Neutrophil (primary cell): Measurements from ENCODE around the gene RAD51B.

ENCODE experiments used
- H3K27ac ChIP-seq: fragments of 200-600 bp; sonication (generic); 2 replicates; pipeline ENCODE4 v1.5.1; 2016; ENCODE audit warnings: mild to moderate bottlenecking, moderate library complexity
- H3K27me3 ChIP-seq: fragments of 200-600 bp; sonication (generic); 2 replicates; pipeline ENCODE4 v1.6.0; 2016; ENCODE audit warnings: mild to moderate bottlenecking
- H3K36me3 ChIP-seq: fragments of 200-600 bp; sonication (generic); 2 replicates; pipeline ENCODE4 v1.5.1; 2017
- H3K4me1 ChIP-seq, 2 experiments: fragments of 200-600 bp in 1 of 2; sonication (generic) in 1 of 2; 1 replicate in 1 of 2; 2 replicates in 1 of 2; pipeline versions ENCODE4 v1.5.1 to v1.6.1; 2013 to 2016; ENCODE audit warnings: low read depth in 1 of 2, low read length in 1 of 2, mild to moderate bottlenecking in 1 of 2, moderate library complexity in 1 of 2; ENCODE audit not compliant: control insufficient read depth in 1 of 2, insufficient read depth in 1 of 2
- H3K4me3 ChIP-seq, 2 experiments: fragments of 200-600 bp in 1 of 2; sonication (generic) in 1 of 2; 1 replicate in 1 of 2; 2 replicates in 1 of 2; pipeline ENCODE4 v1.5.1; 2013 to 2016; ENCODE audit warnings: low read depth in 1 of 2, low read length in 1 of 2, mild to moderate bottlenecking in 1 of 2, moderate library complexity in 1 of 2
- H3K9me3 ChIP-seq: fragments of 200-600 bp; sonication (generic); 2 replicates; pipeline ENCODE4 v1.5.1; 2016
- TF ChIP-seq, protein P1 (sequence below): fragments of 200-600 bp; sonication (generic); IDR thresholded peaks from 2 replicates; pipeline ENCODE4 v1.5.1; 2016; ENCODE audit warnings: antibody characterized with exemption

The RAD51B gene

DNA sequence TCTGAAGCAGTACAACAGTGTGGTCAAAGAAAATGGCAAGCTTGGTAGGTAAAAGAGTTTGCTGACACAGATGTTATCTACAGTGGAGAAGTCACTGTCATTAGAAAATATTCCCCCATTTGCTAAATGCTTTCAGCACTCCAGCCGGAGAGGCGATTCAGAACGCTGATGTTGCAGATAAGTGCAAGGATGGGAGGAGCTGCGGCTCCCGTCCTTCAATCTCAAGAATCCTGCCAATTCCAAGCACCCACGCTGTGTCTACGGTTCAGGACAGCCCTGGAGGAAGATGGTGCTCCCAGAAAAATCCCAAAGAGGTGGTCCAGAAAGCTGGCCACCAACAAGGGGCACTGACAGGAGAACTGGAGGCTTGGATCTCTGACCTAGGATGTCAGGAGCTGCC lies 894.2 kb downstream of the RAD51B start:
- Histone ChIP-seq H3K27ac (no peak overlapping the region), H3K9me3 (no peaks in the 10 kb centered on the region), H3K4me1 (peaks cover 4 to 7% of the 10 kb centered on the region in 2 experiments), H3K27me3 (no peaks in the 10 kb centered on the region), H3K36me3 (no peaks in the 10 kb centered on the region), H3K4me3 (no peak overlapping the region)
- TF ChIP-seq, protein P1, sequence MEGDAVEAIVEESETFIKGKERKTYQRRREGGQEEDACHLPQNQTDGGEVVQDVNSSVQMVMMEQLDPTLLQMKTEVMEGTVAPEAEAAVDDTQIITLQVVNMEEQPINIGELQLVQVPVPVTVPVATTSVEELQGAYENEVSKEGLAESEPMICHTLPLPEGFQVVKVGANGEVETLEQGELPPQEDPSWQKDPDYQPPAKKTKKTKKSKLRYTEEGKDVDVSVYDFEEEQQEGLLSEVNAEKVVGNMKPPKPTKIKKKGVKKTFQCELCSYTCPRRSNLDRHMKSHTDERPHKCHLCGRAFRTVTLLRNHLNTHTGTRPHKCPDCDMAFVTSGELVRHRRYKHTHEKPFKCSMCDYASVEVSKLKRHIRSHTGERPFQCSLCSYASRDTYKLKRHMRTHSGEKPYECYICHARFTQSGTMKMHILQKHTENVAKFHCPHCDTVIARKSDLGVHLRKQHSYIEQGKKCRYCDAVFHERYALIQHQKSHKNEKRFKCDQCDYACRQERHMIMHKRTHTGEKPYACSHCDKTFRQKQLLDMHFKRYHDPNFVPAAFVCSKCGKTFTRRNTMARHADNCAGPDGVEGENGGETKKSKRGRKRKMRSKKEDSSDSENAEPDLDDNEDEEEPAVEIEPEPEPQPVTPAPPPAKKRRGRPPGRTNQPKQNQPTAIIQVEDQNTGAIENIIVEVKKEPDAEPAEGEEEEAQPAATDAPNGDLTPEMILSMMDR = no peak

DNA sequence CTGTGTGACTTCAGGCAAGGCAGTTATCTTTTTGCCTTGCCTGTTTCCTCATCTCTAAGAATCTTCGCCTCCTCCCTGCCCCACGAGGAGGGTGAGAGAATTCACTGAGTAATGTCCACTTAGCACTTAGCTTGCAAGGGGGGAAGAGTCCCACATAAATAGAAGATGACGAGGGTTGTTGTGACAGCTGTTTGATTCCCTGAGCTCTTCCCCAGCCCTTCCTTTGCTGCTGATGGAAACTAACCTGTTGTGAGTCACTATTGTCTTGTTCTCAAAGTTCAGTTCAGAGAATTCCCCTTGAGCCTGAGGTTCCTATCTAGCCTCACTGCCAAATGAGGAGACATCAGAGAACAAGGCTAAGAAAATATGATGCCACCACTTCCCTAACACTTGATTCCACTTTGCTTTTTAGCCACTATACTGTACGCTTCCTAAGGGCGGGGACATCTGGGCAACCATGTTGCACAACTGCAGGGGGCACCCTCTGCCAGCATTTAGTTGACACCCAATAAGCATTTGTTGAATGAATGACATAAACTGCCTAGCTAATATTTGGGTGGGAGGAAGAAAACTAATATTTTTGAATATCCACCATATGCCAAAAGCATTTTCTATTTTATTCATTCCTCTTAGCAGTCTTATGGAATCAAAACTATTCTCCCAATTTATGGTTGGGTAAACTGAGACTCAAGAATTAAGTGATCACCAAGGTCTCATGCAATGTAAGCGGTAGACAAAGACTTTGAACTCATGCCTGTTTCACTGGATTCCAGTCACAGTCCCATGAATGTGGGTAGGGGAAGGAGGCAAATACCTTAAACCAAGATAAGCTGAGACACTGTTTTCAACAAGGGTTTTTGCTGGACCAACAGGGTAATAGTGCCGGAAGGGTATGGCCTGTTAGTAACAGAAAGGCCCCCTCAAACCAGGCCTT lies 895.7 kb downstream of the RAD51B start:
- H3K4me1 ChIP-seq = peaks cover 4 to 7% of the 10 kb centered on the region in 2 experiments
- H3K9me3 ChIP-seq = no peaks in the 10 kb centered on the region
- no peaks in the 10 kb centered on the region for H3K27me3 ChIP-seq
- TF ChIP-seq, protein P1 = no peak
- no peak overlapping the region for H3K4me3 ChIP-seq
- no peaks in the 10 kb centered on the region for H3K36me3 ChIP-seq
- no peak overlapping the region for H3K27ac ChIP-seq

GRCh38 chr14:68716698-68717097 lies 897.1 kb downstream of the RAD51B start:
- peaks cover 2 to 7% of the 10 kb centered on the region in 2 experiments for H3K4me1 ChIP-seq
- TF ChIP-seq, protein P1 = no peak
- H3K4me3 ChIP-seq = no peak overlapping the region
- peaks cover 2% of the 10 kb centered on the region for H3K27me3 ChIP-seq
- no peaks in the 10 kb centered on the region for H3K36me3 ChIP-seq
- H3K27ac ChIP-seq = no peak overlapping the region
- H3K9me3 ChIP-seq = no peaks in the 10 kb centered on the region

DNA sequence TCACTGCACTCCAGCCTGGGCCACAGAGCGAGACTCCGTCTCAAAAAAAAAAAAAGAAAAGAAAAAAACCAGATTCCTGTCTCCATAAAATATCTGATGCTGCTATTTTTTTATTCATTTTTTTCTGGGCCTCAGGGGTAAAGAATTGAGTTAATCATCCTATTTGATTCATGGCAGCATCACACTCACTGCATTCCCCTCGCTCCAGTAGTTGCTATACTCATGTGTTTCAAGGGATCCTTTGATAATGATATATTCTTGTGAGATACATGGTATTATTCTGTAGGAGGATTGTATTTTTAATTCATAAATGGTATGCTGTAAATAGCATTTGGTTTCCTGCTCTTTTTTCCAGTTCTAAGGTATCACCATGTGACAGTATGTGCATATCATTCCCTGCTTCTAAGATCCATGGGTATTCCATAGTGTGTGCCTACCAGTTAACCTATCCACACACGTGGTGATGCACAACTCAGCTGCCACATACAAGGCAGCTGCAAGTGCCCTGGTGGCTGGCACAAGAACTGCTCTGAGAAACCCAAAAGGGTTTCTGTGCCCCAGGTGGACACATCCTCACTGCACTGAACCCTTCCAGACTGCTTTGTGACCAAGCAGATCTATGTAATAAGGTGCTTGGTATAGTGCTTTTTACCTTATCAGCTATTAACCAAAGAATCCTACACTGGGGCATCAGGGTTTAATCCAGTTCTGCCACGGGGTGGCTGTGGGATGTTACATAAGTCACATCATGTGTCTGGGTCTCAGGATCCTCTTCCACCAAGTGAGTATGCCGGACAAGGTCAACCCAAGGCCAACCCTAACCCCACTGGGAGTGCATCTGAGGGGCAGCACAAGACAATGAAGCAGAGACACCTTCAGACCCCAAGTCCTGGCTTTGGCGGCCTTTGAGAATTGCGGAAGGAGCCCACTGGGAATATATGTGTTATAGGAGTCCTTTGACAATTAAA lies 898.7 kb downstream of the RAD51B start:
- Histone ChIP-seq H3K9me3 (no peaks in the 10 kb centered on the region), H3K36me3 (no peaks in the 10 kb centered on the region), H3K4me1 (peaks cover 0 to 7% of the 10 kb centered on the region in 2 experiments), H3K27me3 (peaks cover 16% of the 10 kb centered on the region), H3K27ac (no peak overlapping the region), H3K4me3 (no peak overlapping the region)
- TF ChIP-seq, protein P1 = peak; percentile 58

GRCh38 chr14:68719634-68720384 lies 900.2 kb downstream of the RAD51B start:
- H3K9me3 ChIP-seq = no peaks in the 10 kb centered on the region
- H3K27me3 ChIP-seq = peaks cover 18% of the 10 kb centered on the region
- TF ChIP-seq, protein P1 = no peak
- H3K36me3 ChIP-seq = no peaks in the 10 kb centered on the region
- H3K27ac ChIP-seq = no peak overlapping the region
- H3K4me3 ChIP-seq = no peak overlapping the region
- peaks cover 0 to 6% of the 10 kb centered on the region in 2 experiments for H3K4me1 ChIP-seq
